Hindlimb muscle (tissue), 1 donor: ENCODE measurements around the gene MLANA. TPM values are rescaled to one million over a fixed set of nuclear protein-coding genes. Genes with fewer than 3 reads are reported as not detected.

Source experiments
- DNase-seq: peaks from one replicate; pipeline ENCODE4 v3.0.0-alpha.2; 2013
- polyA plus RNA-seq: library from polyadenylated mRNA; unstranded; fragments of 120-200 nt; gene quantifications from one replicate; pipeline ENCODE4 v1.2.1, GENCODE V29; 2013; ENCODE audit not compliant: insufficient read length

The MLANA gene, protein sequence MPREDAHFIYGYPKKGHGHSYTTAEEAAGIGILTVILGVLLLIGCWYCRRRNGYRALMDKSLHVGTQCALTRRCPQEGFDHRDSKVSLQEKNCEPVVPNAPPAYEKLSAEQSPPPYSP
- polyA plus RNA-seq, result 1.4 TPM

GRCh38 chr9:5890641-5891040 is at the start of gene MLANA:
Gene MLANA (plus strand): TSS chr9:5890889. CDS start chr9:5892475, 1,586 bp downstream.
- no peak for DNase-seq

- no peak for DNase-seq
Measured at GRCh38 chr9:5841771-5842573, 48.7 kb upstream of the MLANA start.

DNA sequence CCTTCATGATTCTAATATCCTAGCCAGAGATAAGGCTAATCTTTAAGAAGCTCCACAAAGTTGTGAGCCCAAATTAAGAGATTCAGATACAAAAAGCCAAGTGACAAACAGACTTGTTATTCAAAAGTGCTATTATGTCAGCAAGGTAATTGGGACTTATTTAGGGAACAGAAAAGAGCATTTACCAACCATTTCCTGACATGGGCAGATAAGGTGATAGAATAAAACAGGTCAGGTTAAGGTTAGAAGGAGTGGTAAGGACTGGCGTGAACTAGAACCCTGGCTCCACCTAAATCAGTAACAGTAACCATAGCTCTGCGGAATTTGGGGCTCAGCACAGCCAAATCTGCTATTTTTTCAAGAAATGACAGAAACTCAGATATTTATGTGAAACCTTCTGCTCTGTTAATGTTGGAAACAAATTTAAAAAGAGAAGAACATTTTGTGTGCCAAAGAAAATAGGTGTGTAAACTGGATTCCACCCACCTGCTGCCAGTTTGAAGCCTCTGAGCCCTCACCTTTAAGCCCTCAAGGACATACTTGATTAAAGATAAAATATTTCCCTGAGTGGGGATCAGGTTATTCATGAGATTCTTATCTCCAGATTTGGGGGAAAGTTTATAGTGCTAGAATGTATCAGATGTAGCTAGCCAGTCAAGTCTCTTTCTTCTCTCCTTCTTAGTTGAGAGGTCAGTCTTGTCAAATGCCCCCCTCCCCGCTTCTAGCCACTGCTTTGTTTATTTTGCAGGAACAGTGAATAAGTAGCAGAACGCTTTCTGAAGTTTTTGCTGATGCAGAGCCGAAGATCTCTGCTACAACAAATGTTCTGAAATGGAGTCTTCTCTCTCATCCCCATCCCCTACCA is 47.5 kb upstream of the MLANA start:
- no peak for DNase-seq

DNA sequence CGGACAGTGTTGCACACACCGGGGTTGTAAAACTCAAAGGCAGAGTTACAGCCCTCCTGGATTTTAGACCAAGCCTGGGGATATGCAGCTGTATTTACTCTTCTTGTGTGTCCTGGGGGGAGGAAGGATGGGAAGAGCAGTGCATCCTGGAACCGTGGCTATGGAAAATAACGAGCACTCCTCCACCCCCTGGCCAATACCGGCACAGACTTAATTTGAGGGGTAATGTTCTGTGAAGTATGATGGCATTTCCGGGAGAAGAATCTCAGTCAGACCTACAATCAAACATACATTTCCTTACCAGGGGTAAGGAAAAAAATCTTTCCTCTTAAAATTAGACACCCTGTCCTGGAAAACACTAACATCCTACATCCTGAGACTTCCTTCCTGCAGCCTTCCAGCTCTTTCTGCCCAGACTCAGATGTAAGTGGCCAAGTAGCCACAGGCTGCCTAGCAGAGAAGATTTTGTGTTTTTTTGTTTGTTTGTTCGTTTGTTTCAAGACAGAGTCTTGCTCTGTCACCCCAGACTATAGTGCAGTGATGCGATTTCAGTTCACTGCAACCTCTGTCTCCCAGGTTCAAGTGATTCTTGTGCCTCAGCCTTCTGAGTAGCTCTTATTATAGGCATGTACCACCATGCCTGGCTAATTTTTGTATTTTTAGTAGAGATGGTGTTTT is 46.8 kb upstream of the MLANA start:
- DNase-seq, result peak; percentile 28

DNA sequence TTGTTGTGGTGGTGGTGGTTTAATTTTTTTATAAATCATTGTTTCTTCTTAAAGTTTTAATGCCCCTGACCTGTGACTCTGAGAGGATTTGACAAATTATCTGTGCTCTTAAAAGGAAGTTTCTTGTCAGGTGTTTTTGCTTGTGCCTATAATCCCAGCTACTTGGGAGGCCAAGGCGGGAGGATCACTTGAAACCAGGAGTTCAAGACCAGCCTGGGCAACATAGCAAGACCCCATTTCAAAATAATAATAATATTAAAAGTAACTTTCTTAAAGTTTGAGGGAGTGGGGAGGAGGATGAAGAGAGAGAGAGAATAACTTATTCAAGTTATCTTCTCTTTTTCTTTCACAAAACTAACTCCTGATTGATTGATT is 45.5 kb upstream of the MLANA start:
- no peak for DNase-seq

GRCh38 chr9:5846096-5846495 is 44.6 kb upstream of the MLANA start:
- DNase-seq, result no peak

GRCh38 chr9:5846501-5846921 is 44.2 kb upstream of the MLANA start:
- no peak for DNase-seq

GRCh38 chr9:5848372-5848882 is 42.3 kb upstream of the MLANA start:
- DNase-seq, result no peak

GRCh38 chr9:5850724-5851122 is 40.0 kb upstream of the MLANA start:
- no peak for DNase-seq

GRCh38 chr9:5851445-5851844 is 39.2 kb upstream of the MLANA start:
- no peak for DNase-seq

DNA sequence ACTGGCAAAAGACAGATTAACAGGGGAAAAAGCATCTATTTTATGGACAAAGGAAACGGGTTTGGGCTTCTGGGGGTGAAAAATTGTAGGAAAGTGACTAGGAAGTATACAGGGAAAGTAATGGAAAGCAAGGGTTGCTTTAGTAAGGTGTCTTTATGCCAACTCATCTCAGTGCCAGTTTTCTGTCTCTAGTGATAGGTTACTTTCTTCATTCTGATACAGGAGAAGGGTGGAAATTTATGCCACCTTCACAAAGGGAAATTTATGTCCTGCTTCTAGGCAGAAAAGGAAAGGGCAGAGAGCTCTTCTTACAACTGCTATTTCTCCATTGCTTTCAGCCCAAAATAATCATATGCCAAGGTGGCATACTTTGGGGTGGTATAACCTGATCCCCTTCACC is 37.7 kb upstream of the MLANA start:
- no peak for DNase-seq

- no peak for DNase-seq
Measured at GRCh38 chr9:5853617-5854016, 37.1 kb upstream of the MLANA start.

- DNase-seq, result no peak
Measured at GRCh38 chr9:5854063-5854790, 36.5 kb upstream of the MLANA start.

- DNase-seq, result no peak
Measured at GRCh38 chr9:5857928-5858327, 32.8 kb upstream of the MLANA start.

- no peak for DNase-seq
Measured at GRCh38 chr9:5858833-5859232, 31.9 kb upstream of the MLANA start.

DNA sequence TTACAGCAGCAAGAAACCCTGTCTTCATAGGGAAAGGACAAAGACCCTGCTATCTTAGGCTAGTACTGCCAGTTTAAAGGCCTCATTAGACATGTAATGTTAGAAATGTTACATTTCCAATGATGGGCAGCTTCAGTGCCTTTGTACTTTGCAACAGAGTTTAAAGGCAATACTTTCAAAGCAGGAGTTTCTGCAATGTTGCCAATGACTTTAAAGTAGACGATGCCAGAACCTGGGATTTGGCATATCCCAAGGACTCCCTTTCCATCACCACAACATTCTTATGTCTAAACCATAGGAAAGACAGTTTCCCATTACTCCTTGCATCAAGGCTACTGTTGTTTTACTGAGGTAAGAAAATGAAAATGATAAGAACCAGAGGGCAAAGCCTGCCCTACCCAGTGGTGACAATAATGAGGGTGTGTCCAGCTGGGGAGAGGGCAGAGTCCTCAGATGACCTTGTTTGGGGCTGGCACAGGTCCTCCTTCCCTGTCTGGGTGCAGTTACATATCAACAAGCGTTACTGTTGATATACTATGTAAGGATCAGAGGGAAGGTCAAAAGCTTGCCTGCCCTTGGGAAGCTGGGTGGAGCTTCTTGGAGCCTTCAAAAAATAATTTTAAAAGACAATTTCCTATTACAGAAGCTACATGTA is 27.5 kb upstream of the MLANA start:
- DNase-seq, result no peak

GRCh38 chr9:5864446-5864845 is 26.2 kb upstream of the MLANA start:
- no peak for DNase-seq

- no peak for DNase-seq
Measured at GRCh38 chr9:5866272-5866671, 24.4 kb upstream of the MLANA start.

DNA sequence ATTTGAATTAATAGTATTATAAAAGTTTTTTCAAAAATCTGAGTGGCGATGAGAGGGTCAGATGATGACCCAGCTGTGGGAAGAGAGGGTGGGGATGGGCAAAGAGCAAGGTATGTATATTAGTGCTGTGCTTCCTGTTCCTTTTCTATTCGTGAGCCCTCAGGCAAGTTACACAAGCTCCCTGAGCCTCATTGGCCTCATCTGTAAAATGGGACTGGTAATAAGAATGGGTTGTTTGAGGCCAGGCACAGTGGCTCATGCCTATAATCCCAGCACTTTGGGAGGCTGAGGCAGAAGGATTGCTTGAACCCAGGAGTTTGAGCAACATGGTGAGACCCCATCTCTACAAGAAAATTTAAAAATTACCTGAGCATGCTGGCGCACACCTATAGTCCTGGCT is 24.0 kb upstream of the MLANA start:
- DNase-seq, result no peak

- no peak for DNase-seq
Measured at GRCh38 chr9:5868235-5868634, 22.5 kb upstream of the MLANA start.

GRCh38 chr9:5869315-5870019 is 21.2 kb upstream of the MLANA start:
- DNase-seq, result no peak
